ENCODE measurements around the gene LHFPL3. TPM values are rescaled to one million over a fixed set of nuclear protein-coding genes. Genes with fewer than 3 reads are reported as not detected.

Gene LHFPL3
- polyA plus RNA-seq, 2 of the 4 experiments (the other 2 are of a cell fraction), result not detected

DNA sequence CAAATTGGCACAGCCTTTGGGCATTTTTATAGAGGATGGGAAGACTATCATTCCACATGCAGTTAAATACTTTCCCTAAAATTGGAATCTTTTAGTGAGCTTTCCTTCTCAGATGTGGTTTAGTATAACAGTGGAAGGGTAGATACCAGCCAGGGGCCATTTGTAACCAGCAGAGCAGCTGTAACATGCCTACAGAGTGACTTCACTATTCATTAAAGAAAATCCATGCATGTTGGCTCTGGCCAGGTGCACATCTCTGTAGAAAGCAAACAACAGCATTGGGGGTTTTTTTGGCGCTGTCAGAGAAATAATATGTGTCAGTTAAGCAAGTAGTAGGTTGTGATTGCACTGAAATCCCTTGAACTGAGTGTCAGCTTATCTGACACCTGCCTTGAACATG lies 115.6 kb downstream of the LHFPL3 start:
- TF ChIP-seq EHMT2 (IDR thresholded peaks at IDR 0.05; ENCODE audit: low read depth), result no peak
- ATAC-seq (no peak), FAIRE-seq (no peak), DNase-seq (ENCODE audit: low read depth in 1 of 2, low spot score in 1 of 2) (no peak)
- WGBS (ENCODE audit: missing lambda C conversion rate), result 0% methylated on average over 1 of the region's 1 CpG
- H3K27ac ChIP-seq, result no peak overlapping the region
- CTCF ChIA-PET, result no interaction called here
- H3K4me3 ChIP-seq, result no peak overlapping the region
- no peak overlapping the region for H3K4me2 ChIP-seq
- H3K4me1 ChIP-seq, result no peaks in the 10 kb centered on the region
- POLR2A ChIA-PET, result no interaction called here
- H3K9me3 ChIP-seq, result no peaks in the 10 kb centered on the region

DNA sequence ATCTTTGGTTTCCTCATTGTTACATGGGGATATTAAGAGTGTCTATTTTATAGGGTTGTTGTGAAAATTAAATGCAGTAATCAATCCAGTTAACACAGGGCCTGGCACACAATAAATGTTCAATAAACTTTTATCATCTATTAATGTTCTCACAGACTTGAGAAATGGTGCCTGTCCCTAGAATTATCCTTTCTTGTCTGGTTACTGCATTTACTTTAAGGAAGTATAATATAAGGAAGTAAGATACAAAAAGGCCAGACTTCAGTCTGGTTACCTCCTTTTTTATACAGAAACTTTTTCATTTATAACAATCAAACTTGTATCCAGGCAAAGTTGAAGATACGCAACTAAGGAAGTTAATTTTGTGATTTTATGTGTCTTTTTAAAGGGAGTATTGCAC lies 117.0 kb downstream of the LHFPL3 start:
- DNase-seq (ENCODE audit: low read depth in 1 of 2, low spot score in 1 of 2) (no peak), FAIRE-seq (no peak), ATAC-seq (no peak)
- no peaks in the 10 kb centered on the region for H3K4me1 ChIP-seq
- POLR2A ChIA-PET, result no interaction called here
- 48% methylated on average over 1 of the region's 1 CpG for WGBS (ENCODE audit: missing lambda C conversion rate)
- no peak overlapping the region for H3K27ac ChIP-seq
- CTCF ChIA-PET, result no interaction called here
- H3K4me2 ChIP-seq, result no peak overlapping the region
- H3K9me3 ChIP-seq, result no peaks in the 10 kb centered on the region
- no peak overlapping the region for H3K4me3 ChIP-seq
- TF ChIP-seq RFX5 (IDR thresholded peaks at IDR 0.05), result no peak
- TF ChIP-seq GATA3 (IDR thresholded peaks at IDR 0.05; ENCODE audit: borderline replicate concordance), result no peak
- no peak for TF ChIP-seq CHD4 (IDR thresholded peaks at IDR 0.05; ENCODE audit: borderline replicate concordance)
- TF ChIP-seq FOSL2 (IDR thresholded peaks at IDR 0.05), result no peak
- no peak for TF ChIP-seq FOSL2 (CRISPR knock-in tag; IDR thresholded peaks at IDR 0.05)
- no peak for TF ChIP-seq HDAC2 (IDR thresholded peaks at IDR 0.05)
- no peak for TF ChIP-seq FOSB (CRISPR knock-in tag; IDR thresholded peaks at IDR 0.05)
- no peak for TF ChIP-seq POLR2AphosphoS2 (conservative IDR thresholded peaks at IDR 0.05; ENCODE audit: low read length)
- TF ChIP-seq EHF (CRISPR knock-in tag; IDR thresholded peaks at IDR 0.05), result no peak
- no peak for TF ChIP-seq MAFK (IDR thresholded peaks at IDR 0.05; ENCODE audit: partially characterized antibody)

DNA sequence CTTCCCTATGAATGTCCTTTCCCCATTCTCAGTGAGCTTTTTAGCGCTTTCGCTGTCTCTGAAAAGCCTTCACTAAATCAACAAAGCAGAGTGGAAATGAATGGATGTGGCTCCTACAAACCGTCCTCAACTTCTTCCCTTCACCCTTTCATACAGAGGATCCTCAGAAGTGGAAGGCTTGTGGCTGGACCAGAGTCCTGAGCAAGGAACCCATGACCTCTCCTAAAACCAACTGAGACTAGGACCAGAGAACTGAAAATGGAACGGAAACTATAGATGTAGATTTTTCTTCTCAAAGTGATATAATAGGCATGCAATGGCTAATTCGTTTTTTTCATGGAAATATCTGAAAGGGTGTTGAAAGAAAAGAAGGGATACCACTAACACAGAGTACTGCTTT lies 122.5 kb downstream of the LHFPL3 start:
- FAIRE-seq, result no peak
- Histone ChIP-seq H3K4me1 (no peaks in the 10 kb centered on the region), H3K9me3 (no peaks in the 10 kb centered on the region), H3K4me3 (no peak overlapping the region), H3K4me2 (no peak overlapping the region), H3K27ac (no peak overlapping the region)
- CTCF ChIA-PET, result no interaction called here
- 49% methylated on average over 5 of the region's 5 CpGs for WGBS (ENCODE audit: missing lambda C conversion rate)
- ATAC-seq, result no peak
- POLR2A ChIA-PET, result no interaction called here
- TF ChIP-seq RCOR1 (IDR thresholded peaks at IDR 0.05; ENCODE audit: low read depth, low read length) (no peak), BHLHE40 (IDR thresholded peaks at IDR 0.05; ENCODE audit: low read depth, low read length) (no peak), RFX5 (IDR thresholded peaks at IDR 0.05) (no peak), FOSL2 (IDR thresholded peaks at IDR 0.05) (no peak), FOSL2 (CRISPR knock-in tag; IDR thresholded peaks at IDR 0.05) (no peak), EHMT2 (IDR thresholded peaks at IDR 0.05; ENCODE audit: low read depth) (no peak), JUN (IDR thresholded peaks at IDR 0.05) (no peak), ESRRA (IDR thresholded peaks at IDR 0.05; ENCODE audit: borderline replicate concordance, low read length) (no peak), NPAS2 (CRISPR knock-in tag; IDR thresholded peaks at IDR 0.05; ENCODE audit: borderline replicate concordance) (no peak), TFCP2L1 (CRISPR knock-in tag; IDR thresholded peaks at IDR 0.05) (no peak), KDM1A (IDR thresholded peaks at IDR 0.05; ENCODE audit: low read depth) (no peak), HEYL (CRISPR knock-in tag; IDR thresholded peaks at IDR 0.05) (no peak)
- TF ChIP-seq, protein P1, sequence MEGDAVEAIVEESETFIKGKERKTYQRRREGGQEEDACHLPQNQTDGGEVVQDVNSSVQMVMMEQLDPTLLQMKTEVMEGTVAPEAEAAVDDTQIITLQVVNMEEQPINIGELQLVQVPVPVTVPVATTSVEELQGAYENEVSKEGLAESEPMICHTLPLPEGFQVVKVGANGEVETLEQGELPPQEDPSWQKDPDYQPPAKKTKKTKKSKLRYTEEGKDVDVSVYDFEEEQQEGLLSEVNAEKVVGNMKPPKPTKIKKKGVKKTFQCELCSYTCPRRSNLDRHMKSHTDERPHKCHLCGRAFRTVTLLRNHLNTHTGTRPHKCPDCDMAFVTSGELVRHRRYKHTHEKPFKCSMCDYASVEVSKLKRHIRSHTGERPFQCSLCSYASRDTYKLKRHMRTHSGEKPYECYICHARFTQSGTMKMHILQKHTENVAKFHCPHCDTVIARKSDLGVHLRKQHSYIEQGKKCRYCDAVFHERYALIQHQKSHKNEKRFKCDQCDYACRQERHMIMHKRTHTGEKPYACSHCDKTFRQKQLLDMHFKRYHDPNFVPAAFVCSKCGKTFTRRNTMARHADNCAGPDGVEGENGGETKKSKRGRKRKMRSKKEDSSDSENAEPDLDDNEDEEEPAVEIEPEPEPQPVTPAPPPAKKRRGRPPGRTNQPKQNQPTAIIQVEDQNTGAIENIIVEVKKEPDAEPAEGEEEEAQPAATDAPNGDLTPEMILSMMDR (IDR thresholded peaks at IDR 0.05), result no peak
- no peak for DNase-seq (ENCODE audit: low read depth in 1 of 2, low spot score in 1 of 2)

DNA sequence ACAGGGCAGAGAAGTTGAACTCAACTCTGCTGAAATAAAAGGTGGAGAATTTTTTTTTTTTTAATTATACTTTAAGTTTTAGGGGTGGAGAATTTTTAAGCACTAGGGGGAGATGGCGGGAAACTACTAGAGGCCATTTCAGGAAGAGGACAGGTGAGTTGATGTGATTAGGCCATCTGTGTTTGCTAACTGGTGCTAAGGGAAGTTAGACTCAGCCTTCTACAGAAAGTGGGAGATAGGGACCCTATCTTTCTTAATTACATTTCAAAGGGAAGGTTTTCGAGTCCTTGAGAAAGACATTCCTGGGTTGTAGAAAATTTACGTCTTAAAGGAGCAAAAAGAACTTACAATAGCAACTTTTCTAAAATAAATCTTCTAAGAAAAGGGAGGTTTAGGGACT lies 124.8 kb downstream of the LHFPL3 start:
- FAIRE-seq, result no peak
- CTCF ChIA-PET, result interaction anchor here (0.6 kb wide), 1 partner anchor 321 kb away, joined by 3 read pairs; no protein-coding TSS in a partner anchor
- Histone ChIP-seq H3K4me1 (no peaks in the 10 kb centered on the region), H3K9me3 (no peaks in the 10 kb centered on the region), H3K4me3 (no peak overlapping the region), H3K27ac (no peak overlapping the region), H3K4me2 (no peak overlapping the region)
- no peak for ATAC-seq
- no peak for DNase-seq (ENCODE audit: low read depth in 1 of 2, low spot score in 1 of 2)
- WGBS (ENCODE audit: missing lambda C conversion rate), result 6% methylated on average over 3 of the region's 3 CpGs
- TF ChIP-seq CBX8 (IDR thresholded peaks at IDR 0.05) (no peak), MAFK (IDR thresholded peaks at IDR 0.05; ENCODE audit: partially characterized antibody) (no peak), RAD21 (conservative IDR thresholded peaks at IDR 0.05 in 1 of 2, IDR thresholded peaks at IDR 0.05 in 1 of 2) (no peak), EP300 (IDR thresholded peaks at IDR 0.05) (no peak), TFCP2L1 (CRISPR knock-in tag; IDR thresholded peaks at IDR 0.05) (no peak), POLR2AphosphoS2 (conservative IDR thresholded peaks at IDR 0.05; ENCODE audit: low read length) (no peak)
- TF ChIP-seq, protein P1 (IDR thresholded peaks at IDR 0.05), result no peak
- TF ChIP-seq, protein P2, sequence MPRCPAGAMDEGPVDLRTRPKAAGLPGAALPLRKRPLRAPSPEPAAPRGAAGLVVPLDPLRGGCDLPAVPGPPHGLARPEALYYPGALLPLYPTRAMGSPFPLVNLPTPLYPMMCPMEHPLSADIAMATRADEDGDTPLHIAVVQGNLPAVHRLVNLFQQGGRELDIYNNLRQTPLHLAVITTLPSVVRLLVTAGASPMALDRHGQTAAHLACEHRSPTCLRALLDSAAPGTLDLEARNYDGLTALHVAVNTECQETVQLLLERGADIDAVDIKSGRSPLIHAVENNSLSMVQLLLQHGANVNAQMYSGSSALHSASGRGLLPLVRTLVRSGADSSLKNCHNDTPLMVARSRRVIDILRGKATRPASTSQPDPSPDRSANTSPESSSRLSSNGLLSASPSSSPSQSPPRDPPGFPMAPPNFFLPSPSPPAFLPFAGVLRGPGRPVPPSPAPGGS (IDR thresholded peaks at IDR 0.05), result no peak
- POLR2A ChIA-PET, result no interaction called here
